Neural progenitor cell (in vitro differentiated cells): Measurements from ENCODE around the gene ARID2. TPM values are rescaled to one million over a fixed set of nuclear protein-coding genes. Genes with fewer than 3 reads are reported as not detected.

Source experiments
- DNase-seq: peaks from one replicate; pipeline ENCODE4 v3.0.0-alpha.2; 2016; ENCODE audit warnings: low spot score
- H2AFZ ChIP-seq: fragments of 200-600 bp; sonication (generic); replicated peaks from 2 replicates; pipeline ENCODE4 v1.6.1; 2016; ENCODE audit warnings: antibody characterized with exemption
- H3F3A ChIP-seq: fragments of 200-600 bp; sonication (generic); 2 replicates; pipeline ENCODE4 v1.6.1; 2016; ENCODE audit warnings: antibody characterized with exemption, low read depth
- H3K27ac ChIP-seq: fragments of 200-600 bp; sonication (generic); 2 replicates; pipeline ENCODE4 v1.5.1; 2016; ENCODE audit warnings: mild to moderate bottlenecking
- H3K27me3 ChIP-seq: fragments of 200-600 bp; sonication (generic); 2 replicates; pipeline ENCODE4 v1.6.1; 2016; ENCODE audit warnings: mild to moderate bottlenecking, moderate library complexity
- H3K36me3 ChIP-seq: fragments of 200-600 bp; sonication (generic); 2 replicates; pipeline ENCODE4 v1.5.1; 2016
- H3K4me1 ChIP-seq: fragments of 200-600 bp; sonication (generic); 2 replicates; pipeline ENCODE4 v1.6.1; 2016; ENCODE audit warnings: mixed run types
- H3K4me2 ChIP-seq: fragments of 200-600 bp; sonication (generic); 2 replicates; pipeline ENCODE4 v1.6.1; 2016
- H3K4me3 ChIP-seq: fragments of 200-600 bp; sonication (generic); 2 replicates; pipeline ENCODE4 v1.5.1; 2016
- H3K79me2 ChIP-seq: fragments of 200-600 bp; sonication (generic); 2 replicates; pipeline ENCODE4 v1.6.1; 2016; ENCODE audit warnings: low read depth
- H3K9ac ChIP-seq: fragments of 200-600 bp; sonication (generic); 2 replicates; pipeline ENCODE4 v1.6.1; 2016
- H3K9me3 ChIP-seq: fragments of 200-600 bp; sonication (generic); 2 replicates; pipeline ENCODE4 v1.5.1; 2016; ENCODE audit warnings: low read depth
- H4K20me1 ChIP-seq: fragments of 200-600 bp; sonication (generic); 2 replicates; pipeline ENCODE4 v1.6.1; 2016; ENCODE audit warnings: low read depth
- H3K27ac Mint-ChIP-seq: 3 replicates; pipeline ENCODE4 v1.8.0; 2021; ENCODE audit warnings: mixed read lengths
- H3K27me3 Mint-ChIP-seq: 2 replicates; pipeline ENCODE4 v1.8.0; 2022; ENCODE audit warnings: low read depth, mild to moderate bottlenecking, inconsistent platforms, moderate library complexity, mixed read lengths; ENCODE audit not compliant: insufficient read depth
- H3K36me3 Mint-ChIP-seq: 3 replicates; pipeline ENCODE4 v1.8.0; 2021; ENCODE audit warnings: mixed read lengths
- H3K4me1 Mint-ChIP-seq: 3 replicates; pipeline ENCODE4 v1.8.0; 2021; ENCODE audit warnings: mixed read lengths
- H3K4me3 Mint-ChIP-seq: 3 replicates; pipeline ENCODE4 v1.8.0; 2021; ENCODE audit warnings: mild to moderate bottlenecking, moderate library complexity, mixed read lengths
- H3K9me3 Mint-ChIP-seq: 3 replicates; pipeline ENCODE4 v1.8.0; 2020; ENCODE audit warnings: mixed read lengths
- EZH2 ChIP-seq: fragments of 200-600 bp; sonication (generic); IDR thresholded peaks from 2 replicates; pipeline ENCODE4 v1.6.1; 2017; ENCODE audit warnings: antibody characterized with exemption, mild to moderate bottlenecking, moderate library complexity
- EZH2phosphoT487 ChIP-seq: fragments of 200-600 bp; sonication (generic); IDR thresholded peaks from 2 replicates; pipeline ENCODE4 v1.6.1; 2017; ENCODE audit warnings: antibody characterized with exemption
- total RNA-seq: library from RNA; depleted of rRNA; stranded (reverse); fragments of >200 nt; gene quantifications from 2 replicates; pipeline ENCODE4 v1.2.3, GENCODE V29; 2015; ENCODE audit warnings: low replicate concordance
- TF ChIP-seq, protein P1 (sequence below): fragments of 200-600 bp; sonication (generic); IDR thresholded peaks from 2 replicates; pipeline ENCODE4 v1.5.1; 2017; ENCODE audit warnings: antibody characterized with exemption, mild to moderate bottlenecking

Gene ARID2
- total RNA-seq, 1 donor from 2014 or later, result 86.4 TPM

DNA sequence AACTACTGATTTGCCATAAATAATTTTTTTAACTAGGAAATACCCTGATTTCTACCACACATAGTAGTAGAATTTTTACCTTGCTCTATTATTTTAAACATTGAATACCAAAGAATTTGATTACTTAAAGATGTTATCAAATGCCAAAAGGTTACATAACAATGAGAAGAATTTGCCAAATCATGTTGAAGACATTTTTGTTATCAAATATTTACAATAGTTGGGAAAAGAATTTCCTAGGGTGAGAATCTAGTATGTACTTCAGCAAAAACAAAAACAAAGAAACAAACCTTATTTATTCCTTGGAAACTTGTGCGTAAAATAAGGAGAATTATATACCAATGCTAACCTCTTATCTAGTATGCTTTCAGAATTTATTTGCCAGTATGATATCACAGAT lies 153.7 kb downstream of the ARID2 start:
- H3K4me3 Mint-ChIP-seq, result no peak overlapping the region
- H3K9me3 Mint-ChIP-seq, result peaks cover 5% of the 10 kb centered on the region
- H3K27me3 Mint-ChIP-seq, result no peaks in the 10 kb centered on the region
- Histone ChIP-seq H3K4me2 (no peak overlapping the region), H2AFZ (no peak overlapping the region), H3K36me3 (peaks cover 13% of the 10 kb centered on the region), H3K79me2 (peaks cover 9% of the 10 kb centered on the region), H3K9me3 (peaks cover 6% of the 10 kb centered on the region), H3K27me3 (no peaks in the 10 kb centered on the region), H3K27ac (no peak overlapping the region), H3K4me3 (no peak overlapping the region), H3K9ac (no peak overlapping the region), H4K20me1 (peaks cover 5% of the 10 kb centered on the region), H3K4me1 (no peaks in the 10 kb centered on the region), H3F3A (no peaks in the 10 kb centered on the region)
- no peak overlapping the region for H3K27ac Mint-ChIP-seq
- no peaks in the 10 kb centered on the region for H3K4me1 Mint-ChIP-seq
- DNase-seq, result no peak
- H3K36me3 Mint-ChIP-seq, result peaks cover 46% of the 10 kb centered on the region
- TF ChIP-seq EZH2phosphoT487 (no peak), EZH2 (no peak)
- TF ChIP-seq, protein P1, sequence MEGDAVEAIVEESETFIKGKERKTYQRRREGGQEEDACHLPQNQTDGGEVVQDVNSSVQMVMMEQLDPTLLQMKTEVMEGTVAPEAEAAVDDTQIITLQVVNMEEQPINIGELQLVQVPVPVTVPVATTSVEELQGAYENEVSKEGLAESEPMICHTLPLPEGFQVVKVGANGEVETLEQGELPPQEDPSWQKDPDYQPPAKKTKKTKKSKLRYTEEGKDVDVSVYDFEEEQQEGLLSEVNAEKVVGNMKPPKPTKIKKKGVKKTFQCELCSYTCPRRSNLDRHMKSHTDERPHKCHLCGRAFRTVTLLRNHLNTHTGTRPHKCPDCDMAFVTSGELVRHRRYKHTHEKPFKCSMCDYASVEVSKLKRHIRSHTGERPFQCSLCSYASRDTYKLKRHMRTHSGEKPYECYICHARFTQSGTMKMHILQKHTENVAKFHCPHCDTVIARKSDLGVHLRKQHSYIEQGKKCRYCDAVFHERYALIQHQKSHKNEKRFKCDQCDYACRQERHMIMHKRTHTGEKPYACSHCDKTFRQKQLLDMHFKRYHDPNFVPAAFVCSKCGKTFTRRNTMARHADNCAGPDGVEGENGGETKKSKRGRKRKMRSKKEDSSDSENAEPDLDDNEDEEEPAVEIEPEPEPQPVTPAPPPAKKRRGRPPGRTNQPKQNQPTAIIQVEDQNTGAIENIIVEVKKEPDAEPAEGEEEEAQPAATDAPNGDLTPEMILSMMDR, result no peak

DNA sequence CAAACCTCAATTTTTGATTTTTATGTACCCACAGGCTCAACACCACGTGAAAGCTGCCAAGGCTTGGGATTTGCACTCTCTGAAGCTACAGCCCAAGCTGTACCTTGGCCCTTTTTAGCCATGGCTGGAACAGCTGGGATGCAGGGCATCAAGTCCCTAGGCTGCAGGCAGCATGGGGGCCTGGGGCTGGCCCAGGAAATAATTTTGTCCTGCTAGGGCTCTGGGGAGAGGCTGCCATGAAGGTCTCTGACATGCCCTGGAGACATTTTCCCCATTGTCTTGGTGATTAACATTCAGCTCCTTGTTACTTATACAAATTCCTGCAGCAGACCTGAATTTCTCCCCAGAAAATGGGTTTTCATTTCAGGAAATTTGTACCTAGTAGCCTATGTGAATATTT lies 157.2 kb downstream of the ARID2 start:
- Histone ChIP-seq H3K27me3 (no peaks in the 10 kb centered on the region), H2AFZ (no peak overlapping the region), H3K9ac (no peak overlapping the region), H3K4me2 (no peak overlapping the region), H3K4me1 (no peaks in the 10 kb centered on the region), H3K27ac (no peak overlapping the region), H3F3A (peaks cover 6% of the 10 kb centered on the region), H3K9me3 (peaks cover 6% of the 10 kb centered on the region), H4K20me1 (no peaks in the 10 kb centered on the region), H3K36me3 (peaks cover 13% of the 10 kb centered on the region), H3K4me3 (no peak overlapping the region), H3K79me2 (no peaks in the 10 kb centered on the region)
- DNase-seq, result no peak
- no peaks in the 10 kb centered on the region for H3K27me3 Mint-ChIP-seq
- no peak overlapping the region for H3K4me3 Mint-ChIP-seq
- TF ChIP-seq, protein P1, result no peak
- TF ChIP-seq EZH2 (no peak), EZH2phosphoT487 (no peak)
- H3K36me3 Mint-ChIP-seq, result peaks cover 36% of the 10 kb centered on the region
- peaks cover 5% of the 10 kb centered on the region for H3K9me3 Mint-ChIP-seq
- no peaks in the 10 kb centered on the region for H3K4me1 Mint-ChIP-seq
- no peak overlapping the region for H3K27ac Mint-ChIP-seq

DNA sequence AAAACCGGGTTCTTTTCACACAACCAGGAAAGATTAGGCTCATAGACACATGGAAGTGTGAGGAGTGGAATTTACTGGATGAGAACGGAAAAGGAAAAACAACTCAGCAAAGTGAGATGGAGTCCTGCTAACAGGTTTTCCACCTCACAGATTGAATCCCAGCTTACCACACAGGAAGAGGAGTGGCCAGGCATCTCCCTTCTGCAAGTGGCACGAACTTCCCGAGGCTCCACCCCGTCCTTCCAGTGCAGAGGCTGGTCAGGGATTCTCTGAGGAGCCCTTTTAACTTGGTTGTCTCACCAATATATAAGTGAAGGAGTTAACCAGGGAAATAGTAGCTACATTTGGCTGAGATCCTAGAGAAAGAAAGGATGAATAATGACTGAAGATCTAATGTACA lies 158.0 kb downstream of the ARID2 start:
- Histone ChIP-seq H2AFZ (no peak overlapping the region), H3K27me3 (no peaks in the 10 kb centered on the region), H3K9me3 (peaks cover 6% of the 10 kb centered on the region), H4K20me1 (no peaks in the 10 kb centered on the region), H3F3A (peaks cover 8% of the 10 kb centered on the region), H3K36me3 (peaks cover 17% of the 10 kb centered on the region), H3K4me1 (peaks cover under 1% of the 10 kb centered on the region), H3K4me2 (no peak overlapping the region), H3K9ac (no peak overlapping the region), H3K4me3 (no peak overlapping the region), H3K27ac (no peak overlapping the region), H3K79me2 (no peaks in the 10 kb centered on the region)
- TF ChIP-seq EZH2phosphoT487 (no peak), EZH2 (no peak)
- TF ChIP-seq, protein P1, result no peak
- DNase-seq, result no peak
- Mint-ChIP-seq H3K27ac (no peak overlapping the region), H3K4me3 (no peak overlapping the region), H3K9me3 (peaks cover 5% of the 10 kb centered on the region), H3K27me3 (no peaks in the 10 kb centered on the region), H3K4me1 (no peaks in the 10 kb centered on the region), H3K36me3 (peaks cover 31% of the 10 kb centered on the region)
